ENCODE results near the gene AP3D1. TPM values are rescaled to one million over a fixed set of nuclear protein-coding genes. Genes with fewer than 3 reads are reported as not detected.

The AP3D1 gene
- total and polyA plus RNA-seq, 2 donors (not counting 3 experiments of a cell fraction or from before 2014, with no cell fraction given): 130 to 137 TPM

GRCh38 chr19:2173388-2173766, 22.0 kb upstream of the AP3D1 start:
- no peaks in the 10 kb centered on the region for H3K27me3 ChIP-seq (ENCODE audit: control insufficient read depth in 2 of 2, insufficient read depth in 2 of 2, low read length in 2 of 2)
- H3K9me3 ChIP-seq (replicated peaks; ENCODE audit: control insufficient read depth, insufficient read depth, low read length): no peaks in the 10 kb centered on the region
- no peak overlapping the region for H3K9ac ChIP-seq (replicated peaks; ENCODE audit: extremely low read depth, insufficient read depth, low read length)
- peaks cover 16% of the 10 kb centered on the region for H3K4me1 ChIP-seq (ENCODE audit: control insufficient read depth, extremely low read depth, insufficient read depth, low read length)
- dilution Hi-C loops (cut with MboI; ENCODE audit: extremely low pct_ligation_motif_present, low sequenced_read_pairs) (no loop called here), intact Hi-C loops (cut with micrococcal nuclease) (no loop called here)
- ChIA-PET POLR2A (interaction anchor here (0.5 kb wide), 1 partner anchor 150 kb away, joined by 3 read pairs; no protein-coding TSS in a partner anchor), CTCF (interaction anchor here (1.1 kb wide), 2 partner anchors 13 to 48 kb away, joined by 3 read pairs; no protein-coding TSS in a partner anchor)
- no peak for DNase-seq (ENCODE audit: low read depth, low spot score)
- H3K4me2 ChIP-seq (ENCODE audit: insufficient read depth, low read length): no peak overlapping the region
- no peaks in the 10 kb centered on the region for H3K36me3 ChIP-seq (ENCODE audit: control insufficient read depth in 2 of 2, extremely low read depth in 1 of 2, insufficient read depth in 2 of 2, low read length in 2 of 2)
- no peaks in the 10 kb centered on the region for H3K9me1 ChIP-seq (replicated peaks; ENCODE audit: control insufficient read depth, extremely low read depth, insufficient read depth, low read length)
- no peak overlapping the region for H3K27ac ChIP-seq (ENCODE audit: insufficient read depth, low read depth, low read length)
- H3K4me3 ChIP-seq (replicated peaks in 1 of 3; ENCODE audit: insufficient read depth in 1 of 3, low read depth in 1 of 3, low read length in 3 of 3): no peak overlapping the region
- BruUV-seq (replicated peaks): no TSS peak
- no peak for FAIRE-seq
- peaks cover 2% of the 10 kb centered on the region for H4K20me1 ChIP-seq (replicated peaks; ENCODE audit: control insufficient read depth, extremely low read depth, insufficient read depth, low read length)
- peaks cover 84% of the 10 kb centered on the region for H3K79me2 ChIP-seq (ENCODE audit: control insufficient read depth, insufficient read depth, low read length)
- no peak for TF ChIP-seq CTCF (IDR thresholded peaks at IDR 0.05; ENCODE audit: extremely low read depth in 1 of 2, insufficient read depth in 1 of 2, low read depth in 1 of 2, low read length in 2 of 2)
- H2AFZ ChIP-seq (ENCODE audit: low read depth, low read length): no peak overlapping the region

- FAIRE-seq (no peak), DNase-seq (ENCODE audit: low read depth, low spot score) (no peak)
- H3K79me2 ChIP-seq (ENCODE audit: control insufficient read depth, insufficient read depth, low read length): peaks cover 76% of the 10 kb centered on the region
- CTCF ChIA-PET: interaction anchor here (0.8 to 1.1 kb wide), 2 partner anchors 19 to 68 kb away, joined by 3 read pairs; no protein-coding TSS in a partner anchor
- H3K27ac ChIP-seq (ENCODE audit: insufficient read depth, low read depth, low read length): no peak overlapping the region
- intact Hi-C loops (cut with micrococcal nuclease): no loop called here
- no peak overlapping the region for H3K4me3 ChIP-seq (replicated peaks in 1 of 3; ENCODE audit: insufficient read depth in 1 of 3, low read depth in 1 of 3, low read length in 3 of 3)
- no peak overlapping the region for H3K4me2 ChIP-seq (ENCODE audit: insufficient read depth, low read length)
- H3K9ac ChIP-seq (replicated peaks; ENCODE audit: extremely low read depth, insufficient read depth, low read length): no peak overlapping the region
- no peaks in the 10 kb centered on the region for H3K9me3 ChIP-seq (replicated peaks; ENCODE audit: control insufficient read depth, insufficient read depth, low read length)
- TF ChIP-seq POLR2AphosphoS5 (IDR thresholded peaks at IDR 0.05; ENCODE audit: insufficient read depth, low read depth, low read length): no peak
- TF ChIP-seq MYC (IDR thresholded peaks at IDR 0.05; ENCODE audit: low read depth, low read length): no peak
- no peak for TF ChIP-seq POLR2A (IDR thresholded peaks at IDR 0.05; ENCODE audit: low read depth, low read length)
- TF ChIP-seq CTCF (IDR thresholded peaks at IDR 0.05; ENCODE audit: extremely low read depth in 1 of 2, insufficient read depth in 1 of 2, low read depth in 1 of 2, low read length in 2 of 2): no peak
- TF ChIP-seq GATA2 (IDR thresholded peaks at IDR 0.05; ENCODE audit: insufficient read depth, insufficient read length, low read depth, low read length): no peak
- no peak for TF ChIP-seq MAX (IDR thresholded peaks at IDR 0.05; ENCODE audit: insufficient read depth, insufficient read length)
- no peak for TF ChIP-seq FOS (IDR thresholded peaks at IDR 0.05; ENCODE audit: borderline replicate concordance, insufficient read depth, low read length)
- no peak for TF ChIP-seq EZH2 (IDR thresholded peaks at IDR 0.05; ENCODE audit: borderline replicate concordance, low read depth, low read length, severe bottlenecking)
- TF ChIP-seq JUN (IDR thresholded peaks at IDR 0.05; ENCODE audit: borderline replicate concordance, insufficient read depth, insufficient read length, low read depth): no peak
- H3K9me1 ChIP-seq (replicated peaks; ENCODE audit: control insufficient read depth, extremely low read depth, insufficient read depth, low read length): no peaks in the 10 kb centered on the region
- dilution Hi-C loops (cut with MboI; ENCODE audit: extremely low pct_ligation_motif_present, low sequenced_read_pairs): no loop called here
- no peaks in the 10 kb centered on the region for H3K27me3 ChIP-seq (ENCODE audit: control insufficient read depth in 2 of 2, insufficient read depth in 2 of 2, low read length in 2 of 2)
- POLR2A ChIA-PET: no interaction called here
- H3K4me1 ChIP-seq (ENCODE audit: control insufficient read depth, extremely low read depth, insufficient read depth, low read length): peaks cover 34% of the 10 kb centered on the region
- H2AFZ ChIP-seq (ENCODE audit: low read depth, low read length): no peak overlapping the region
- peaks cover 2% of the 10 kb centered on the region for H4K20me1 ChIP-seq (replicated peaks; ENCODE audit: control insufficient read depth, extremely low read depth, insufficient read depth, low read length)
- BruUV-seq (replicated peaks): no TSS peak
- H3K36me3 ChIP-seq (ENCODE audit: control insufficient read depth in 2 of 2, extremely low read depth in 1 of 2, insufficient read depth in 2 of 2, low read length in 2 of 2): no peaks in the 10 kb centered on the region
Measured at GRCh38 chr19:2171349-2172145, 20.2 kb upstream of the AP3D1 start.

All from endothelial cell of umbilical vein (primary cell).